BJ (cell line): ENCODE data around the gene LRRC8D. TPM values are rescaled to one million over a fixed set of nuclear protein-coding genes. Genes with fewer than 3 reads are reported as not detected.

Experiments used
- CTCF ChIA-PET: fragments of 350-600 bp; formaldehyde crosslinking; extraction: SDS; loops from one replicate; lab custom pipeline; 2021; ENCODE audit warnings: antibody characterized with exemption, inconsistent platforms; lab: Yijun Ruan, JAX
- POLR2A ChIA-PET: fragments of 300-600 bp; sonication (Branson Sonifier 250); formaldehyde crosslinking; extraction: SDS; loops from one replicate; lab custom pipeline; 2021; ENCODE audit warnings: antibody characterized with exemption; lab: Charles Lee
- DNase-seq: peaks from one replicate; pipeline ENCODE4 v3.0.0-alpha.2; 2011; ENCODE audit warnings: low read depth
- H3K27me3 ChIP-seq: 2 replicates; pipeline ENCODE4 v1.6.0; 2011; ENCODE audit warnings: low read length; ENCODE audit not compliant: control insufficient read depth, insufficient read depth
- H3K36me3 ChIP-seq: 2 replicates; pipeline ENCODE4 v1.5.1; 2011; ENCODE audit warnings: low read length; ENCODE audit not compliant: control insufficient read depth, insufficient read depth
- H3K4me3 ChIP-seq: 2 replicates; pipeline ENCODE4 v1.5.1; 2011; ENCODE audit warnings: low read depth, mild to moderate bottlenecking, control low read depth, low read length
- CTCF ChIP-seq: IDR thresholded peaks from 2 replicates; pipeline ENCODE4 v1.5.1; 2011; ENCODE audit warnings: low read depth, mild to moderate bottlenecking, control low read depth, inconsistent platforms, low read length, moderate library complexity; ENCODE audit not compliant: insufficient read depth
- polyA plus RNA-seq: library from polyadenylated mRNA; depleted of rRNA; stranded (reverse); fragments of >200 nt; gene quantifications from 2 replicates; pipeline ENCODE4 v1.2.3, GENCODE V29; 2011

The LRRC8D gene
- polyA plus RNA-seq, 1 experiment = 51.9 TPM

- TF ChIP-seq CTCF = no peak
- no peak overlapping the region for H3K4me3 ChIP-seq
- ChIA-PET POLR2A (no interaction called here), CTCF (interaction anchor here (0.8 kb wide), 1 partner anchor 69 kb away, joined by 3 read pairs; no protein-coding TSS in a partner anchor)
- no peaks in the 10 kb centered on the region for H3K27me3 ChIP-seq
- H3K36me3 ChIP-seq = no peaks in the 10 kb centered on the region
- no peak for DNase-seq
These were observed 73.7 kb downstream of the LRRC8D start for GRCh38 chr1:89894210-89895201.

GRCh38 chr1:89896105-89896942, 75.5 kb downstream of the LRRC8D start:
- Histone ChIP-seq H3K36me3 (no peaks in the 10 kb centered on the region), H3K4me3 (no peak overlapping the region), H3K27me3 (no peaks in the 10 kb centered on the region)
- no peak for TF ChIP-seq CTCF
- CTCF ChIA-PET = no interaction called here
- POLR2A ChIA-PET = no interaction called here
- DNase-seq = no peak

- Histone ChIP-seq H3K36me3 (no peaks in the 10 kb centered on the region), H3K27me3 (no peaks in the 10 kb centered on the region), H3K4me3 (no peak overlapping the region)
- DNase-seq = no peak
- CTCF ChIA-PET = interaction anchor here (1.0 kb wide), 1 partner anchor 93 kb away, joined by 3 read pairs; no protein-coding TSS in a partner anchor
- TF ChIP-seq CTCF = no peak
- POLR2A ChIA-PET = no interaction called here
These were observed 76.7 kb downstream of the LRRC8D start for GRCh38 chr1:89897347-89898133.

GRCh38 chr1:89898150-89898549, 77.3 kb downstream of the LRRC8D start:
- TF ChIP-seq CTCF = no peak
- H3K27me3 ChIP-seq = no peaks in the 10 kb centered on the region
- POLR2A ChIA-PET = no interaction called here
- no peak overlapping the region for H3K4me3 ChIP-seq
- H3K36me3 ChIP-seq = no peaks in the 10 kb centered on the region
- CTCF ChIA-PET = interaction anchor here (1.0 to 1.9 kb wide), 3 partner anchors 19 to 93 kb away, joined by 3 to 6 read pairs (median 5); no protein-coding TSS in a partner anchor
- DNase-seq = no peak
